Measurements from ENCODE around the gene DHX32. TPM values are rescaled to one million over a fixed set of nuclear protein-coding genes. Genes with fewer than 3 reads are reported as not detected.

DHX32 gene
- total RNA-seq, 1 experiment from 2014 or later: 12.0 TPM

DNA sequence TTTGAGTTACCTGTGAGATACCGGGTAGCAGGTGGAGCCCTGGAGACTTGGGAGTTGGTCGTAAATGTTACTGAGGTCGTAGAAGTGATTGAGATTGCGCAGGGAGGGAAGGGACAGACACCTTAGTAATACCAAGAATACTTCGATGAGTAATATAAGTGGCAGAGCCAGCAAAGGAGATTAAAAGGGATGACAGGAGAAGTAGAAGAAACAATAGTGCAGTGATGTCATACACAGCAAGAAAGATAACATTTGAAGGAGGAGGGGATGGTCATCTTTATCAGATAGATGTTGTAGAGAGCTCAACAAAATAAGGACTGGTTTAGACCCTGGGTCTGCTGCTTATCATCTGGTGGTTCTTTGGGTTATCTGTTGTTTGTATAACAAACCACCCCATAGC is 52.8 kb downstream of the DHX32 start:
- H3K4me1 ChIP-seq (ENCODE audit: insufficient read depth, low read length): 0 out of 2 replicates have a peak, but pooled peaks cover 2% of the 10 kb centered on the region
- no peak overlapping the region for H4K5ac ChIP-seq (ENCODE audit: insufficient read length, low read depth, low read length)
- WGBS (ENCODE audit: extremely low coverage, insufficient read length, low lambda C conversion rate): no CpG with 5 or more reads among the region's 5 CpGs
- H3K27ac ChIP-seq (ENCODE audit: insufficient read length, low read depth, low read length): no peak overlapping the region
- Mint-ChIP-seq H3K27ac (no peak overlapping the region), H3K9me3 (no peaks in the 10 kb centered on the region), H3K4me1 (no peaks in the 10 kb centered on the region; a peak in 1 of 4 replicates), H3K27me3 (ENCODE audit: low read depth) (no peaks in the 10 kb centered on the region), H3K36me3 (ENCODE audit: insufficient read depth in 1 of 3, low read depth in 3 of 3) (peaks cover 35 to 74% (median 68%) of the 10 kb centered on the region in 3 experiments; a peak in 6 of 7 replicates), H3K4me3 (no peak overlapping the region)
- no peak overlapping the region for H2BK120ac ChIP-seq (ENCODE audit: low read depth, low read length, poor library complexity, severe bottlenecking)
- H2BK15ac ChIP-seq (ENCODE audit: low read depth, low read length): no peak overlapping the region
- no peak overlapping the region for H3K4me2 ChIP-seq (ENCODE audit: insufficient read depth, insufficient read length, low read length)
- no peak overlapping the region for H2AK5ac ChIP-seq (ENCODE audit: insufficient read length, low read length)
- no peaks in the 10 kb centered on the region for H3K79me1 ChIP-seq (ENCODE audit: insufficient read depth, low read depth, low read length, poor library complexity, severe bottlenecking)
- H2BK20ac ChIP-seq (ENCODE audit: low read depth, low read length, poor library complexity, severe bottlenecking): no peak overlapping the region
- H3K27me3 ChIP-seq (ENCODE audit: insufficient read depth, low read length): no peaks in the 10 kb centered on the region
- no peak overlapping the region for H4K8ac ChIP-seq (replicated peaks; ENCODE audit: insufficient read length, low read depth, low read length)
- no peak overlapping the region for H2BK5ac ChIP-seq (ENCODE audit: insufficient read length, low read length)
- no peak overlapping the region for H3K18ac ChIP-seq (ENCODE audit: insufficient read length, low read depth, low read length)
- no peak overlapping the region for H3K56ac ChIP-seq (ENCODE audit: insufficient read length, low read depth, low read length)
- no peak for DNase-seq
- H3K79me2 ChIP-seq (ENCODE audit: insufficient read depth, low read length): peaks cover 23% of the 10 kb centered on the region
- H3K23me2 ChIP-seq (ENCODE audit: insufficient read length, low read depth, low read length, poor library complexity, severe bottlenecking): no peaks in the 10 kb centered on the region
- no peak overlapping the region for H2AFZ ChIP-seq (ENCODE audit: low read length)
- H2BK12ac ChIP-seq (ENCODE audit: insufficient read length, low read depth, low read length): no peak overlapping the region
- H3T11ph ChIP-seq (ENCODE audit: low read length): no peak overlapping the region
- no peaks in the 10 kb centered on the region for H4K20me1 ChIP-seq (ENCODE audit: control insufficient read depth, insufficient read depth, insufficient read length)
- H4K91ac ChIP-seq (ENCODE audit: insufficient read length, low read depth, low read length): no peak overlapping the region
- H3K4ac ChIP-seq (ENCODE audit: low read depth, low read length): no peak overlapping the region
- H3K23ac ChIP-seq (ENCODE audit: insufficient read length, low read depth, low read length): no peak overlapping the region
- no peak overlapping the region for H3K14ac ChIP-seq (ENCODE audit: insufficient read depth, low read length)
- TF ChIP-seq, protein P1, sequence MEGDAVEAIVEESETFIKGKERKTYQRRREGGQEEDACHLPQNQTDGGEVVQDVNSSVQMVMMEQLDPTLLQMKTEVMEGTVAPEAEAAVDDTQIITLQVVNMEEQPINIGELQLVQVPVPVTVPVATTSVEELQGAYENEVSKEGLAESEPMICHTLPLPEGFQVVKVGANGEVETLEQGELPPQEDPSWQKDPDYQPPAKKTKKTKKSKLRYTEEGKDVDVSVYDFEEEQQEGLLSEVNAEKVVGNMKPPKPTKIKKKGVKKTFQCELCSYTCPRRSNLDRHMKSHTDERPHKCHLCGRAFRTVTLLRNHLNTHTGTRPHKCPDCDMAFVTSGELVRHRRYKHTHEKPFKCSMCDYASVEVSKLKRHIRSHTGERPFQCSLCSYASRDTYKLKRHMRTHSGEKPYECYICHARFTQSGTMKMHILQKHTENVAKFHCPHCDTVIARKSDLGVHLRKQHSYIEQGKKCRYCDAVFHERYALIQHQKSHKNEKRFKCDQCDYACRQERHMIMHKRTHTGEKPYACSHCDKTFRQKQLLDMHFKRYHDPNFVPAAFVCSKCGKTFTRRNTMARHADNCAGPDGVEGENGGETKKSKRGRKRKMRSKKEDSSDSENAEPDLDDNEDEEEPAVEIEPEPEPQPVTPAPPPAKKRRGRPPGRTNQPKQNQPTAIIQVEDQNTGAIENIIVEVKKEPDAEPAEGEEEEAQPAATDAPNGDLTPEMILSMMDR (conservative IDR thresholded peaks at IDR 0.05): no peak
- no peak overlapping the region for H3K9ac ChIP-seq (ENCODE audit: extremely low read depth, insufficient read length, low read length)
- no peaks in the 10 kb centered on the region for H3K9me3 ChIP-seq (ENCODE audit: control insufficient read depth, low read depth, low read length)
